ENCODE measurements around the gene ACSL6.

DNA sequence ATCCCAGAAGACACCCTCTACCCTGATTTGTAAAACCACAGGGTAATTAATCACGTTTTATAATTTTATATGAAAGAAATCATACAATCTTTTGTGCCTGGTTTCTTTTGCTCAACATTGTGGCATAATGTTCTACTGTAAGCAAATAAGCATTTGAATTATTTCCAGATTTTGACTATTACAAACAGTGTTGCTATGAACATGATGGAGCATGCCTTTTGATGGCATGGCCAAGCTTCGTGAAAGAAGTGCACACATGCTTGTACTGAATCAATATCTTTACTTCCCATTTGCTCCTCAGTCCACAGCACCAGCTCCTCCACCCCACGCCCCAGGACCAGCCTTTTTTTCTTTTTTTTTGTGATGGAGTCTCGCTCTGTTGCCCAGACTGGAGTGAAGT is 29.9 kb downstream of the ACSL6 start:
- TF ChIP-seq EZH2 (IDR thresholded peaks at IDR 0.05) (no peak), EZH2phosphoT487 (IDR thresholded peaks at IDR 0.05) (no peak)
- TF ChIP-seq, protein P1, sequence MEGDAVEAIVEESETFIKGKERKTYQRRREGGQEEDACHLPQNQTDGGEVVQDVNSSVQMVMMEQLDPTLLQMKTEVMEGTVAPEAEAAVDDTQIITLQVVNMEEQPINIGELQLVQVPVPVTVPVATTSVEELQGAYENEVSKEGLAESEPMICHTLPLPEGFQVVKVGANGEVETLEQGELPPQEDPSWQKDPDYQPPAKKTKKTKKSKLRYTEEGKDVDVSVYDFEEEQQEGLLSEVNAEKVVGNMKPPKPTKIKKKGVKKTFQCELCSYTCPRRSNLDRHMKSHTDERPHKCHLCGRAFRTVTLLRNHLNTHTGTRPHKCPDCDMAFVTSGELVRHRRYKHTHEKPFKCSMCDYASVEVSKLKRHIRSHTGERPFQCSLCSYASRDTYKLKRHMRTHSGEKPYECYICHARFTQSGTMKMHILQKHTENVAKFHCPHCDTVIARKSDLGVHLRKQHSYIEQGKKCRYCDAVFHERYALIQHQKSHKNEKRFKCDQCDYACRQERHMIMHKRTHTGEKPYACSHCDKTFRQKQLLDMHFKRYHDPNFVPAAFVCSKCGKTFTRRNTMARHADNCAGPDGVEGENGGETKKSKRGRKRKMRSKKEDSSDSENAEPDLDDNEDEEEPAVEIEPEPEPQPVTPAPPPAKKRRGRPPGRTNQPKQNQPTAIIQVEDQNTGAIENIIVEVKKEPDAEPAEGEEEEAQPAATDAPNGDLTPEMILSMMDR (IDR thresholded peaks at IDR 0.05), result no peak

Data from neural progenitor cell (in vitro differentiated cells).